ENCODE data around the gene CTSE. TPM values are rescaled to one million over a fixed set of nuclear protein-coding genes. Genes with fewer than 3 reads are reported as not detected.

The CTSE gene
- total RNA-seq, 2 donors from 2014 or later: 10.1 to 10.8 TPM

GRCh38 chr1:205994346-205994745 lies 29.3 kb downstream of the CTSE start:
- intact Hi-C loops (cut with DNase I): no loop called here
- no peaks in the 10 kb centered on the region for H3K36me3 ChIP-seq
- H3K4me3 ChIP-seq: no peak overlapping the region
- no peak for DNase-seq
- no peaks in the 10 kb centered on the region for H3K4me1 ChIP-seq
- H3K27ac ChIP-seq: no peak overlapping the region
- no peak overlapping the region for H3K9ac ChIP-seq (ENCODE audit: low read depth in 2 of 2, low read length in 2 of 2)
- no peaks in the 10 kb centered on the region for H3K9me3 ChIP-seq
- H3K27me3 ChIP-seq: no peaks in the 10 kb centered on the region
- no peak for TF ChIP-seq CTCF (IDR thresholded peaks at IDR 0.05)

GRCh38 chr1:205993068-205993467 lies 30.6 kb downstream of the CTSE start:
- no peak for DNase-seq
- intact Hi-C loops (cut with DNase I): no loop called here
- no peaks in the 10 kb centered on the region for H3K4me1 ChIP-seq

GRCh38 chr1:205992218-205992882 lies 31.3 kb downstream of the CTSE start:
- no peak overlapping the region for H3K27ac ChIP-seq
- H3K4me3 ChIP-seq: no peak overlapping the region
- no peak for DNase-seq
- no peak overlapping the region for H3K9ac ChIP-seq (ENCODE audit: low read depth in 2 of 2, low read length in 2 of 2)
- H3K9me3 ChIP-seq: no peaks in the 10 kb centered on the region
- no peaks in the 10 kb centered on the region for H3K4me1 ChIP-seq
- no peaks in the 10 kb centered on the region for H3K36me3 ChIP-seq
- no peak for TF ChIP-seq CTCF (IDR thresholded peaks at IDR 0.05)
- intact Hi-C loops (cut with DNase I): no loop called here
- H3K27me3 ChIP-seq: no peaks in the 10 kb centered on the region

More at GRCh38 chr1:205993068-205993467, 30.6 kb downstream of the CTSE start:
- no peak overlapping the region for H3K4me3 ChIP-seq
- H3K27me3 ChIP-seq: no peaks in the 10 kb centered on the region
- no peak for TF ChIP-seq CTCF (IDR thresholded peaks at IDR 0.05)
- H3K36me3 ChIP-seq: no peaks in the 10 kb centered on the region
- no peaks in the 10 kb centered on the region for H3K9me3 ChIP-seq
- H3K9ac ChIP-seq (ENCODE audit: low read depth in 2 of 2, low read length in 2 of 2): no peak overlapping the region
- no peak overlapping the region for H3K27ac ChIP-seq

- no peaks in the 10 kb centered on the region for H3K4me1 ChIP-seq
- H3K9me3 ChIP-seq: no peaks in the 10 kb centered on the region
- intact Hi-C loops (cut with DNase I): no loop called here
- no peak for DNase-seq
- no peak overlapping the region for H3K27ac ChIP-seq
- H3K27me3 ChIP-seq: no peaks in the 10 kb centered on the region
- no peak for TF ChIP-seq CTCF (IDR thresholded peaks at IDR 0.05)
- H3K36me3 ChIP-seq: no peaks in the 10 kb centered on the region
- no peak overlapping the region for H3K9ac ChIP-seq (ENCODE audit: low read depth in 2 of 2, low read length in 2 of 2)
- H3K4me3 ChIP-seq: no peak overlapping the region
Measured at GRCh38 chr1:205991237-205991636, 32.5 kb downstream of the CTSE start.

GRCh38 chr1:205990226-205990625 lies 33.5 kb downstream of the CTSE start:
- no peaks in the 10 kb centered on the region for H3K4me1 ChIP-seq
- no peaks in the 10 kb centered on the region for H3K36me3 ChIP-seq
- DNase-seq: no peak
- no peak overlapping the region for H3K4me3 ChIP-seq
- TF ChIP-seq CTCF (IDR thresholded peaks at IDR 0.05): no peak
- H3K27me3 ChIP-seq: no peaks in the 10 kb centered on the region
- H3K9me3 ChIP-seq: no peaks in the 10 kb centered on the region
- intact Hi-C loops (cut with DNase I): no loop called here
- no peak overlapping the region for H3K9ac ChIP-seq (ENCODE audit: low read depth in 2 of 2, low read length in 2 of 2)
- no peak overlapping the region for H3K27ac ChIP-seq

All from colonic mucosa (tissue), 4 donors.